ENCODE data around the gene FAM174C.
A peak's percentile ranks its signal among the peaks of the same experiment; 100 is the strongest.

FAM174C gene

GRCh38 chr19:1251330-1252220 is 23.8 kb upstream of the FAM174C start (continued):
- TF ChIP-seq ZSCAN30 (tag by site-specific recombination; IDR thresholded peaks at IDR 0.05) (no peak; the same call in 1 of the 2 replicates), PRDM4 (tag by site-specific recombination; IDR thresholded peaks at IDR 0.05) (no peak), ZNF140 (tag by site-specific recombination; IDR thresholded peaks at IDR 0.05) (no peak), ZNF747 (tag by site-specific recombination; IDR thresholded peaks at IDR 0.05) (no peak), MYNN (tag by site-specific recombination; IDR thresholded peaks at IDR 0.05; ENCODE audit: borderline replicate concordance) (no peak), ZNF2 (tag by site-specific recombination; IDR thresholded peaks at IDR 0.05) (no peak), REST (tag by site-specific recombination; IDR thresholded peaks at IDR 0.05) (peak; percentile 4; the same call in 1 of the 2 replicates), KLF9 (tag by site-specific recombination; IDR thresholded peaks at IDR 0.05; ENCODE audit: low read depth) (no peak; the same call in 1 of the 2 replicates), ZNF24 (tag by site-specific recombination; IDR thresholded peaks at IDR 0.05) (peak; percentile 15; the same call in 1 of the 2 replicates), WT1 (tag by site-specific recombination; IDR thresholded peaks at IDR 0.05) (0 out of 2 replicates have a peak, but pooled peaks have one; percentile 37), ZNF37A (tag by site-specific recombination; IDR thresholded peaks at IDR 0.05) (no peak), KLF10 (tag by site-specific recombination; IDR thresholded peaks at IDR 0.05) (no peak), ZNF366 (tag by site-specific recombination; conservative IDR thresholded peaks at IDR 0.05) (peak; percentile 49; the same call in 1 of the 2 replicates), ZNF555 (tag by site-specific recombination; conservative IDR thresholded peaks at IDR 0.05) (no peak), ZNF623 (tag by site-specific recombination; IDR thresholded peaks at IDR 0.05) (no peak), ZNF510 (tag by site-specific recombination; IDR thresholded peaks at IDR 0.05; ENCODE audit: insufficient replicate concordance) (no peak), ZBTB21 (tag by site-specific recombination; IDR thresholded peaks at IDR 0.05) (no peak; the same call in 1 of the 2 replicates), ZNF362 (tag by site-specific recombination; IDR thresholded peaks at IDR 0.05) (no peak), ZNF561 (tag by site-specific recombination; IDR thresholded peaks at IDR 0.05; ENCODE audit: borderline replicate concordance) (no peak), ZNF585B (tag by site-specific recombination; IDR thresholded peaks at IDR 0.05) (no peak), ZNF792 (tag by site-specific recombination; IDR thresholded peaks at IDR 0.05) (no peak)
- TF ChIP-seq, protein P1, sequence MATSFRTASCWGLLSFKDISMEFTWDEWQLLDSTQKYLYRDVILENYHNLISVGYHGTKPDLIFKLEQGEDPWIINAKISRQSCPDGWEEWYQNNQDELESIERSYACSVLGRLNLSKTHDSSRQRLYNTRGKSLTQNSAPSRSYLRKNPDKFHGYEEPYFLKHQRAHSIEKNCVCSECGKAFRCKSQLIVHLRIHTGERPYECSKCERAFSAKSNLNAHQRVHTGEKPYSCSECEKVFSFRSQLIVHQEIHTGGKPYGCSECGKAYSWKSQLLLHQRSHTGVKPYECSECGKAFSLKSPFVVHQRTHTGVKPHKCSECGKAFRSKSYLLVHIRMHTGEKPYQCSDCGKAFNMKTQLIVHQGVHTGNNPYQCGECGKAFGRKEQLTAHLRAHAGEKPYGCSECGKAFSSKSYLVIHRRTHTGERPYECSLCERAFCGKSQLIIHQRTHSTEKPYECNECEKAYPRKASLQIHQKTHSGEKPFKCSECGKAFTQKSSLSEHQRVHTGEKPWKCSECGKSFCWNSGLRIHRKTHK (tag by site-specific recombination; IDR thresholded peaks at IDR 0.05): no peak
- TF ChIP-seq, protein P2, sequence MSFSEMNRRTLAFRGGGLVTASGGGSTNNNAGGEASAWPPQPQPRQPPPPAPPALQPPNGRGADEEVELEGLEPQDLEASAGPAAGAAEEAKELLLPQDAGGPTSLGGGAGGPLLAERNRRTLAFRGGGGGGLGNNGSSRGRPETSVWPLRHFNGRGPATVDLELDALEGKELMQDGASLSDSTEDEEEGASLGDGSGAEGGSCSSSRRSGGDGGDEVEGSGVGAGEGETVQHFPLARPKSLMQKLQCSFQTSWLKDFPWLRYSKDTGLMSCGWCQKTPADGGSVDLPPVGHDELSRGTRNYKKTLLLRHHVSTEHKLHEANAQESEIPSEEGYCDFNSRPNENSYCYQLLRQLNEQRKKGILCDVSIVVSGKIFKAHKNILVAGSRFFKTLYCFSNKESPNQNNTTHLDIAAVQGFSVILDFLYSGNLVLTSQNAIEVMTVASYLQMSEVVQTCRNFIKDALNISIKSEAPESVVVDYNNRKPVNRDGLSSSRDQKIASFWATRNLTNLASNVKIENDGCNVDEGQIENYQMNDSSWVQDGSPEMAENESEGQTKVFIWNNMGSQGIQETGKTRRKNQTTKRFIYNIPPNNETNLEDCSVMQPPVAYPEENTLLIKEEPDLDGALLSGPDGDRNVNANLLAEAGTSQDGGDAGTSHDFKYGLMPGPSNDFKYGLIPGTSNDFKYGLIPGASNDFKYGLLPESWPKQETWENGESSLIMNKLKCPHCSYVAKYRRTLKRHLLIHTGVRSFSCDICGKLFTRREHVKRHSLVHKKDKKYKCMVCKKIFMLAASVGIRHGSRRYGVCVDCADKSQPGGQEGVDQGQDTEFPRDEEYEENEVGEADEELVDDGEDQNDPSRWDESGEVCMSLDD (tag by site-specific recombination; IDR thresholded peaks at IDR 0.05): peak; percentile 35
- TF ChIP-seq, protein P3, sequence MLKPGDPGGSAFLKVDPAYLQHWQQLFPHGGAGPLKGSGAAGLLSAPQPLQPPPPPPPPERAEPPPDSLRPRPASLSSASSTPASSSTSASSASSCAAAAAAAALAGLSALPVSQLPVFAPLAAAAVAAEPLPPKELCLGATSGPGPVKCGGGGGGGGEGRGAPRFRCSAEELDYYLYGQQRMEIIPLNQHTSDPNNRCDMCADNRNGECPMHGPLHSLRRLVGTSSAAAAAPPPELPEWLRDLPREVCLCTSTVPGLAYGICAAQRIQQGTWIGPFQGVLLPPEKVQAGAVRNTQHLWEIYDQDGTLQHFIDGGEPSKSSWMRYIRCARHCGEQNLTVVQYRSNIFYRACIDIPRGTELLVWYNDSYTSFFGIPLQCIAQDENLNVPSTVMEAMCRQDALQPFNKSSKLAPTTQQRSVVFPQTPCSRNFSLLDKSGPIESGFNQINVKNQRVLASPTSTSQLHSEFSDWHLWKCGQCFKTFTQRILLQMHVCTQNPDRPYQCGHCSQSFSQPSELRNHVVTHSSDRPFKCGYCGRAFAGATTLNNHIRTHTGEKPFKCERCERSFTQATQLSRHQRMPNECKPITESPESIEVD (tag by site-specific recombination; IDR thresholded peaks at IDR 0.05): no peak
